H9 (cell line): ENCODE measurements around the gene TSEN15. TPM values are rescaled to one million over a fixed set of nuclear protein-coding genes. Genes with fewer than 3 reads are reported as not detected.

ENCODE experiments used
- DNase-seq: peaks from one replicate; pipeline ENCODE4 v3.0.0-alpha.2; 2017
- H2AFZ ChIP-seq: one replicate; pipeline ENCODE4 v1.6.1; 2013; ENCODE audit warnings: mild to moderate bottlenecking, low read length, control low read depth, moderate library complexity
- H2AK5ac ChIP-seq: 2 replicates; pipeline ENCODE4 v1.6.1; 2013; ENCODE audit warnings: low read length, control low read depth, mixed read lengths; ENCODE audit not compliant: insufficient read length
- H2BK120ac ChIP-seq: one replicate; pipeline ENCODE4 v1.6.1; 2013; ENCODE audit warnings: low read depth, mild to moderate bottlenecking, low read length, control low read depth, inconsistent platforms; ENCODE audit not compliant: poor library complexity, severe bottlenecking
- H2BK12ac ChIP-seq: 2 replicates; pipeline ENCODE4 v1.6.1; 2013; ENCODE audit warnings: low read length, control low read depth, mixed read lengths, low read depth; ENCODE audit not compliant: insufficient read length
- H2BK15ac ChIP-seq: 2 replicates; pipeline ENCODE4 v1.6.1; 2013; ENCODE audit warnings: low read depth, low read length, control low read depth
- H2BK20ac ChIP-seq: one replicate; pipeline ENCODE4 v1.6.1; 2013; ENCODE audit warnings: low read depth, mild to moderate bottlenecking, low read length, control low read depth, inconsistent platforms; ENCODE audit not compliant: poor library complexity, severe bottlenecking
- H2BK5ac ChIP-seq: 2 replicates; pipeline ENCODE4 v1.6.1; 2013; ENCODE audit warnings: low read length, control low read depth, mixed read lengths; ENCODE audit not compliant: insufficient read length
- H3K14ac ChIP-seq: 2 replicates; pipeline ENCODE4 v1.6.1; 2013; ENCODE audit warnings: low read length, control low read depth; ENCODE audit not compliant: insufficient read depth
- H3K18ac ChIP-seq: 2 replicates; pipeline ENCODE4 v1.6.1; 2013; ENCODE audit warnings: low read depth, mild to moderate bottlenecking, mixed read lengths, low read length, control low read depth; ENCODE audit not compliant: insufficient read length
- H3K23ac ChIP-seq: 2 replicates; pipeline ENCODE4 v1.6.1; 2013; ENCODE audit warnings: low read length, control low read depth, mixed read lengths, low read depth; ENCODE audit not compliant: insufficient read length
- H3K23me2 ChIP-seq: 2 replicates; pipeline ENCODE4 v1.6.1; 2013; ENCODE audit warnings: low read depth, mild to moderate bottlenecking, mixed read lengths, low read length, control low read depth; ENCODE audit not compliant: insufficient read length, poor library complexity, severe bottlenecking
- H3K27ac ChIP-seq: 2 replicates; pipeline ENCODE4 v1.5.1; 2013; ENCODE audit warnings: low read length, control low read depth, mixed read lengths, low read depth; ENCODE audit not compliant: insufficient read length
- H3K27me3 ChIP-seq: 2 replicates; pipeline ENCODE4 v1.6.1; 2013; ENCODE audit warnings: low read length, control low read depth, inconsistent platforms; ENCODE audit not compliant: insufficient read depth
- H3K4ac ChIP-seq: 2 replicates; pipeline ENCODE4 v1.6.1; 2013; ENCODE audit warnings: low read depth, mild to moderate bottlenecking, control low read depth, inconsistent platforms, low read length, moderate library complexity
- H3K4me1 ChIP-seq: 2 replicates; pipeline ENCODE4 v1.6.1; 2013; ENCODE audit warnings: low read length, control low read depth, inconsistent platforms; ENCODE audit not compliant: insufficient read depth
- H3K4me2 ChIP-seq: 2 replicates; pipeline ENCODE4 v1.6.1; 2013; ENCODE audit warnings: low read length, control low read depth, mixed read lengths; ENCODE audit not compliant: insufficient read length, insufficient read depth
- H3K56ac ChIP-seq: 2 replicates; pipeline ENCODE4 v1.6.1; 2013; ENCODE audit warnings: low read depth, mild to moderate bottlenecking, mixed read lengths, low read length, control low read depth; ENCODE audit not compliant: insufficient read length
- H3K79me1 ChIP-seq: 2 replicates; pipeline ENCODE4 v1.6.1; 2013; ENCODE audit warnings: low read depth, mild to moderate bottlenecking, moderate library complexity, low read length, control low read depth, inconsistent platforms; ENCODE audit not compliant: insufficient read depth, poor library complexity, severe bottlenecking
- H3K79me2 ChIP-seq: 2 replicates; pipeline ENCODE4 v1.6.1; 2013; ENCODE audit warnings: low read length, control low read depth, inconsistent platforms; ENCODE audit not compliant: insufficient read depth
- H3K9ac ChIP-seq: 2 replicates; pipeline ENCODE4 v1.6.1; 2013; ENCODE audit warnings: low read length, control low read depth, mixed read lengths; ENCODE audit not compliant: insufficient read length; ENCODE audit errors: extremely low read depth
- H3K9me3 ChIP-seq: one replicate; pipeline ENCODE4 v1.6.1; 2013; ENCODE audit warnings: low read depth, low read length, inconsistent platforms; ENCODE audit not compliant: control insufficient read depth
- H3T11ph ChIP-seq: one replicate; pipeline ENCODE4 v1.6.1; 2013; ENCODE audit warnings: mild to moderate bottlenecking, low read length, control low read depth, inconsistent platforms
- H4K20me1 ChIP-seq: one replicate; pipeline ENCODE4 v1.6.1; 2013; ENCODE audit not compliant: control insufficient read depth, insufficient read length, insufficient read depth
- H4K5ac ChIP-seq: 2 replicates; pipeline ENCODE4 v1.6.1; 2013; ENCODE audit warnings: low read depth, mild to moderate bottlenecking, mixed read lengths, low read length, control low read depth; ENCODE audit not compliant: insufficient read length
- H4K8ac ChIP-seq: replicated peaks from 2 replicates; pipeline ENCODE4 v1.6.1; 2013; ENCODE audit warnings: low read length, control low read depth, mixed read lengths, low read depth; ENCODE audit not compliant: insufficient read length
- H4K91ac ChIP-seq: 2 replicates; pipeline ENCODE4 v1.6.1; 2013; ENCODE audit warnings: low read depth, mild to moderate bottlenecking, moderate library complexity, mixed read lengths, low read length, control low read depth; ENCODE audit not compliant: insufficient read length
- H3K27ac Mint-ChIP-seq, 3 experiments: 2 replicates in 2 of 3; 3 replicates in 1 of 3; pipeline ENCODE4 v1.8.0; 2020 to 2021; ENCODE audit warnings: mixed read lengths in 3 of 3, mild to moderate bottlenecking in 1 of 3, moderate library complexity in 1 of 3
- H3K27me3 Mint-ChIP-seq: 2 replicates; pipeline ENCODE4 v1.8.0; 2021; ENCODE audit warnings: low read depth, mild to moderate bottlenecking, moderate library complexity, mixed read lengths
- H3K36me3 Mint-ChIP-seq, 3 experiments: 2 replicates in 2 of 3; 3 replicates in 1 of 3; pipeline ENCODE4 v1.8.0; 2020 to 2021; ENCODE audit warnings: low read depth in 3 of 3, mixed read lengths in 3 of 3; ENCODE audit not compliant: insufficient read depth in 1 of 3
- H3K4me1 Mint-ChIP-seq, 2 experiments: 2 replicates each; pipeline ENCODE4 v1.8.0; 2020; ENCODE audit warnings: mixed read lengths in 2 of 2
- H3K4me3 Mint-ChIP-seq, 2 experiments: 2 replicates in 1 of 2; 3 replicates in 1 of 2; pipeline ENCODE4 v1.8.0; 2020 to 2021; ENCODE audit warnings: mild to moderate bottlenecking in 2 of 2, mixed read lengths in 2 of 2, moderate library complexity in 1 of 2
- H3K9me3 Mint-ChIP-seq, 2 experiments: 2 replicates in 1 of 2; 3 replicates in 1 of 2; pipeline ENCODE4 v1.8.0; 2020; ENCODE audit warnings: mild to moderate bottlenecking in 2 of 2, mixed read lengths in 2 of 2, moderate library complexity in 1 of 2
- CTCF ChIP-seq: fragments of 200-600 bp; sonication (generic); conservative IDR thresholded peaks from 3 replicates; pipeline ENCODE4 v1.8.0; 2021; ENCODE audit warnings: antibody characterized with exemption, mild to moderate bottlenecking
- WGBS: extraction: QIAGEN DNeasy Blood & Tissue Kit; methylation state at CpG from one replicate; pipeline ENCODE4 v1.1.7; 2013; ENCODE audit warnings: missing lambda C conversion rate, low lambda C conversion rate, mixed read lengths; ENCODE audit not compliant: insufficient read length; ENCODE audit errors: extremely low coverage; 5-methylcytosine and 5-hydroxymethylcytosine counted together
- total RNA-seq: library from RNA; stranded (reverse); gene quantifications from 2 replicates; pipeline ENCODE4 v1.2.1, GENCODE V29; 2021

The TSEN15 gene
- total RNA-seq, 1 experiment from 2014 or later, result 21.9 TPM

- Histone ChIP-seq H2BK15ac (no peak overlapping the region), H3K27ac (no peak overlapping the region), H3K14ac (no peak overlapping the region), H3K23ac (no peak overlapping the region), H4K91ac (no peak overlapping the region), H2BK12ac (no peak overlapping the region), H3K4me1 (peaks cover 6% of the 10 kb centered on the region), H3K4me2 (no peak overlapping the region), H3T11ph (no peak overlapping the region), H2BK20ac (no peak overlapping the region), H3K4ac (no peak overlapping the region), H3K79me1 (no peaks in the 10 kb centered on the region), H2AFZ (no peak overlapping the region), H4K20me1 (no peaks in the 10 kb centered on the region), H3K9me3 (no peaks in the 10 kb centered on the region), H2AK5ac (no peak overlapping the region), H3K9ac (no peak overlapping the region), H2BK120ac (no peak overlapping the region), H2BK5ac (no peak overlapping the region), H4K5ac (no peak overlapping the region), H3K56ac (no peak overlapping the region), H3K18ac (no peak overlapping the region), H4K8ac (no peak overlapping the region), H3K23me2 (no peaks in the 10 kb centered on the region), H3K27me3 (peaks cover 4% of the 10 kb centered on the region; the same call in 1 of the 2 replicates), H3K79me2 (no peaks in the 10 kb centered on the region)
- peaks cover 92% of the 10 kb centered on the region for H3K27me3 Mint-ChIP-seq
- DNase-seq, result no peak
- H3K4me3 Mint-ChIP-seq, result no peak overlapping the region
- no peak for TF ChIP-seq CTCF
- no peaks in the 10 kb centered on the region for H3K36me3 Mint-ChIP-seq
- no peak overlapping the region for H3K27ac Mint-ChIP-seq
- no CpG with 5 or more reads among the region's 2 CpGs for WGBS
- no peaks in the 10 kb centered on the region for H3K9me3 Mint-ChIP-seq
- peaks cover 14 to 19% of the 10 kb centered on the region in 2 experiments for H3K4me1 Mint-ChIP-seq
Observed at GRCh38 chr1:184030433-184031091, 21.0 kb upstream of the TSEN15 start.
